GM18505 (cell line): ENCODE data around the gene UBE3B.

Experiments used
- ATAC-seq: cut with Tn5 transposase; IDR thresholded peaks from one replicate; pipeline ENCODE4 v1.9.1; 2021; ENCODE audit not compliant: unreplicated experiment
- POLR2A ChIP-seq: IDR thresholded peaks from 4 replicates; pipeline ENCODE4 v1.6.1; 2011; ENCODE audit warnings: borderline replicate concordance; ENCODE audit not compliant: insufficient read depth, insufficient read length; ENCODE audit errors: extremely low read depth

The UBE3B gene

DNA sequence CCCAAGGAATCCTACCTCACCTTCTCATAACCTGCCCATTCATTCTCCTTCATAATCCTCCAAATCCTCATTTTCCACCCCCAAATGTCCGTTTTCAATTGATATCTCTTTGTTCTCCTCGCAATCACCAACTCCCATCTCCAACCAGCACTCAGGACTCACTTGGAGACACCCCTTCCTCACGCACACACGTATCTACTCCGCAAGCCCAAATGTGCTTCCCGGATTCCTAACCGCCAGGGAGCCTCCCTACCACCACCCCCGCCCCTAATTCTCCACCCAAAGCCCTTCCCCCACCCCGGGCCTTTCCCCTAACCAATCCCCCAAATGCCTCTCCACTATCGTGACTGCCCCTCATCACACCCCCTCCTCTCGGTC is 638 bp upstream of the UBE3B start:
- ATAC-seq, result no peak
- no peak for TF ChIP-seq POLR2A

DNA sequence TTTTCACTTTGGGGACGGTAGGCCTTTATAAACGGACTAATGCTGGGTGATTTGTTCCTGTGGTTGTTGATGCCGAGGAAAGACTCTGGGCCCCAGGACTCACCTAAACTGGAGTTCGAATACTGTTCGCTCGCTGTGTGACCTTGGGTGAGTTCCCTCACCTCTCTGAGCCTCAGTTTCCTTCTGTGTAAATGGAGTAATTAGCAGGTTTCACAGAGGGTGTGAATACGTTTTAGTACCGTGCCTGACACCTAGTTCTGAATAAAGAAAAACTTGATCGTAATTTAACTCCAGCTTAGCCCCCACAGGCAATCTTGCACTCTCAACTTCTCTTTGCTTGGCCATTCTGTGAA is 505 bp downstream of the UBE3B start:
- no peak for TF ChIP-seq POLR2A
- ATAC-seq, result no peak

DNA sequence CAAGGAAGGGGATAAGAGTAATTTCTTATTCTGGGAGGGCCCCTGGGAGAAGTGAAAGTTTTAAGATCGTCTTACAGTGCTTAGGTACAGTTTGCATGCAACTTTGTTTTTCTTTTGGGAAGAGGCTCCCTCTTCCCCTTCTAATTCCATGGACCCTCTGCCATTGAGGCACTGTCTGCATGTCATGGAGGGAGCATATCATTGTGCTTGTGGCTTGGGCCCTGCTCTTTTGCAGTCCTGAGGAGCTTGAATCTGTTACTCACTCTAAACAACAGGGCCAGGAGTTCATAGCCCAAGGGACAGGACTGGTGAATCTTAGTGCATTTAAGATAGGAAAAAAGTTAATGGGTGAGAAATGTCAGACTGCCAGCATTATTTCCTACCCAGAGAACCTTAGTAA is 2.3 kb downstream of the UBE3B start:
- no peak for ATAC-seq
- TF ChIP-seq POLR2A, result no peak

DNA sequence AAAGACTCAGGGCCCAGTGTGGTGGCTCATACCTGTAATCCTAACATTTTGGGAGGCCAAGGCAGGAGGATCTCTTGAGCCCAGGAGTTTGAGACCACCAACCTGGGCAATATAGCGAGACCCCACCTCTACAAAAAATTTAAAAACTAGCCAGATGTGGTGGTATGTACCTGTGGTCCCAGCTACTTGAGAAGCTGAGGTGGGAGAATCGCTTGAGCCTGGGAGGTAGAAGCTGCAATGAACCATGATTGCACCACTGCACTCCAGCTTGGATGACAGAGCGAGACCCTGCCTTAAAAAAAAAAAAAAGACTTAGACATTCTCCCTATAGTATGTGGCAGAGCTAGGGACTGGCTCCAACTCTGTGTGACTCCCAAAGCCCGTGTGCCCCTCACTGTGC is 2.9 kb downstream of the UBE3B start:
- TF ChIP-seq POLR2A, result no peak
- ATAC-seq, result no peak

DNA sequence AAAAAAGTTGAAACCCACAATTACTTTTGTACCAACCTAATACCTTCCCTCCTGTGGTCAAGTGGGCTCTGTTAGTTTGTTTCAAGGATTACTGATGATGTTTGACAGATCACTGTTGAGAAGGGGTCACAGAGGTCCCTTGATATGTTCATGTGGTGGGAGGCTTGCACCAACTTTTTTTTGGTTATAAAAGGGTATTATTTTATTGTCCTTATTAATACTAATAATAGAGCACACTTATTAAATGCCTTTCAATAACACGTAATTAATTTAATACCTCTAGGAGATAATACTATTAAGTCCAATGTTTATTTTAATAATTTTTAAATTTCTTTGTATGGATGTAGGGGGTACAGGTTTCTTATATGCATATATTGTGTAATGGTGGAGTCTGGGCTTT is 4.4 kb downstream of the UBE3B start:
- TF ChIP-seq POLR2A, result no peak
- no peak for ATAC-seq

DNA sequence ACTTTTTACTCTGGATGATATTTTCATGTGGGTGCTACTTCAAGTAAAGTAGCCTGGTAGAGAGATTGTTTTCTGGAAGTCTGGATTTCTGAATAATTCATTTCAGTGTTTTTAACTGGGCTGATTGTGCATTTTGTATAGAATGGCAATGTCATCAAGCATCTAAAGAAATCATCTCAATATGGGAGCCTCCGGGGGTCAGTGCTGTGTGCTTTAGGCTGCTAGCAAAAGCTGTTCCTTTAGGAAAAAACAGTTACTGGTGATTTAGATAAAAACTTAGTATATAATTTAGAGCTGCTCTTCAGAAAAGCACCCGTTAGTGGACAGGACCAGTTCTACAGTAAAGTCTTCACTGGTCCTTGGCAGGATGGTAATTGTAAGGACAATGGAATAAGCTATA is 5.1 kb downstream of the UBE3B start:
- no peak for TF ChIP-seq POLR2A
- ATAC-seq, result no peak

DNA sequence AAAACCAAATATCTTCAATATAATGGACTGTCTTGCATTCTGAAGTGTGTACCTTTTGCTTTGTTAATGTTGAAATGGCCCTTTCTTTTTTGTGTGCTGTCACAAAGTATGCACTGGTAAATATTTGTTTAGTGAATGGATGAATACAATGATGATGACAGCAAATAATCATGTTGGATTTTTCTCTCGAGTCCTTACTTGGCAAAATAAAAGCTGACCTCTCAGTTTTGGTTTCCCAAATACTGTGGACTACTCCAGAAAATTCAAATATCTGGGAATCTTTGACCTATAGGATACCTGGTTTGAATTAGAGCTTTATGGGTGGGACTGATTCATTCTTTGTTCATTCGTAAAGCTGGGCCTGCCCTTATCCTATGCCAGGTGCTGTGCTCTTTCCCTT is 5.5 kb downstream of the UBE3B start:
- no peak for ATAC-seq
- TF ChIP-seq POLR2A, result no peak

DNA sequence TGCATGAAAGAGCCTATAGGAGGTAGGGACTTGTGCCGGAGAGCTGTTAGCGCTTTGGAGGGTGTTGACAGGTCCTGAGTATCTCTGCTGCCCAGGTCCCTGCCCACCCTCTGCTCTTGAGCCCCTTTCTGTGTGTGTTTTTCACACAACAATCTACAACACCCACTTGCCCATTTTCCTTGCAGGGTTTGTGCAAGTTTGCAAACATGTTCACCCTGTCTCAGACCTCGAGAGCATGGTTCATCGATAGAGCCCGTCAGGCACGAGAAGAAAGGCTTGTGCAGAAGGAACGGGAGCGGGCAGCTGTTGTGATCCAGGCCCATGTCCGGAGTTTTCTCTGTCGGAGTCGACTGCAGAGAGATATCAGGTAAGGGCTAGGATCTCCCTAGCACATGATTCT is 5.9 kb downstream of the UBE3B start:
- no peak for TF ChIP-seq POLR2A
- no peak for ATAC-seq

DNA sequence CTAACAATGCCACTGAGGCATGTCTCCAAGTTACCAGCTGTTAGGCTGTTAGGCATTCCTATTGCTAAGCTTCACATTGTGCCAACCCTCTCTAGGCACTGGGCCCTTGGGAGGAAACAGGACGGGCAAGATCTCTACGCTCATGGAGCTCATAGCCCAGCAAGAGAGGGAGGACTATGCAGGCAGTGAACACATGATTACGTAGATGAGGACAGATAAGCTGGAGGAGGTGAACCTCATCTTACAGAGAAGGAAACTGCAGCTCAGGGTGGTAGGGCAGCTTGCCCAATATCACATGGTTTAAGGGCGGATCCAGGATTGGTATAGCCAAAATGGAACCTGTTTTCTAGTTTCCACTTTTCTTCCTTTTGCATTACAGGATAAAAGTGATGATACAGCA is 7.8 kb downstream of the UBE3B start:
- ATAC-seq, result no peak
- TF ChIP-seq POLR2A, result no peak

DNA sequence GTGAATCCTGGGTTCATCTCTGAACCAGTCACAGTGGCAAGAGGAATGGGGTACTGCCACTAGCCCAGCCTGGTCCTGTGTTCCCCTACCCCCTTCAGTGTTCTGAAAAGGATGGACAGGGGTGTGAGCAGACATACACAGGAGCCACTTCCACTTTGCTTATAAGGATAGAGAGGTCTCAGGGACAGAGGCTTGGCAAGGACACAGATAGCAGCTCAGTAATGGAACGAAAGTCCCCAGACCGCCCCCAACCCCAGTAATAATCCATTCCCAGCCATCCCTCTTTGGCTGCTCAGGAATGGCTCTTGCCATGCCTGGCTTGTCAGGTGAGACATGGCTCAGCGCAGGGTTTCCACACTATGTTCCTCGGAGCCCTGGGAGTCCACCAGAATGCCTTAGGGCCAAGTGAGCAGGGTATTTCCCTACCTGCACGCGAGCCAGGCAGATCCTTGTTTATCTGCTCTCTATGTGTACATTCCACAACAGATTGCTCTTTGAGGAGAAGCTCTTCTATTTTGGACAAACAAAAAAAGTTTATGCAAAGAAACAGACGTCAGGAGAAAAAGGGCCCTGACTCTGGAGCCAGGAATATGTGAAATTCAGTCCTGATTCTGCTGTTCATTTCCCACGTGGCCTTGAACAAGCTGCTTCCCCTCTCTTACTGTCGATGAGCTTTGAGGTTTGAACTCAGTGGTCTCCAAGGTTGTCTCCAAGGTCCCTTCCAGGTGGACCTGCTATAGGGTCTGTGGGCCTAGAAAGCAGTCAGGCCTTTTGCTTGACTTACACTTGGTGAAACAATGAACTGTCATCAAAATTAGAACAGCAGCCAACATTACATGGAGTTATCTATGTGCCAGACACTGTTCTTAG is 10.0 kb downstream of the UBE3B start:
- no peak for TF ChIP-seq POLR2A
- no peak for ATAC-seq

DNA sequence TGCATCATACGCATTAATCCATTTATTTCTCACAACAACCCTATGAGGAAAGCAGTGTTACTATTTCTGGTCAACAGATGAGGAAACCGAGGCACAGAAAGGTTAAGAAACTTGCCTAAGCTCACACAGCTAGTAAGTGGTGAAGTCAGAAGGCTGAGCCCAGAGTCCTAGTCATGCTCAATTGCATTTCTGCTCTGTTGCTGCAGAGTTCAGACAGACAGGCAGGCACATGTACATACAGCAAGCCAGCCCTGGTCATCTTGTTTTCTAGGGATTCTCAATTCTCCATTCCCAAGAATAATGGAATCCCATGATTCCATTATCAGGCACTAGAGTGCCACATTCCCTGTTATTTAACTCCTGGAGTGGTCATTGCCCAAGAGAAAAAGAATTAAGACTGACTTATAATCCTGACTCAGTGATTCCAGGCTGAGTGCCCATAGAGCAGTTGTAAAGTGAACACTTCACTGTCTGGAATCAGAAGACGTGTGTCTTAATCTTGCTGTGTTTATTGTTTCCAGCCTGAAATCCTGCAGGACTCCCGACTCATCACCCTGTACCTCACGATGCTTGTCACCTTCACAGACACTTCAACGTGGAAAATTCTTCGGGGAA is 10.7 kb downstream of the UBE3B start:
- TF ChIP-seq POLR2A, result no peak
- no peak for ATAC-seq

DNA sequence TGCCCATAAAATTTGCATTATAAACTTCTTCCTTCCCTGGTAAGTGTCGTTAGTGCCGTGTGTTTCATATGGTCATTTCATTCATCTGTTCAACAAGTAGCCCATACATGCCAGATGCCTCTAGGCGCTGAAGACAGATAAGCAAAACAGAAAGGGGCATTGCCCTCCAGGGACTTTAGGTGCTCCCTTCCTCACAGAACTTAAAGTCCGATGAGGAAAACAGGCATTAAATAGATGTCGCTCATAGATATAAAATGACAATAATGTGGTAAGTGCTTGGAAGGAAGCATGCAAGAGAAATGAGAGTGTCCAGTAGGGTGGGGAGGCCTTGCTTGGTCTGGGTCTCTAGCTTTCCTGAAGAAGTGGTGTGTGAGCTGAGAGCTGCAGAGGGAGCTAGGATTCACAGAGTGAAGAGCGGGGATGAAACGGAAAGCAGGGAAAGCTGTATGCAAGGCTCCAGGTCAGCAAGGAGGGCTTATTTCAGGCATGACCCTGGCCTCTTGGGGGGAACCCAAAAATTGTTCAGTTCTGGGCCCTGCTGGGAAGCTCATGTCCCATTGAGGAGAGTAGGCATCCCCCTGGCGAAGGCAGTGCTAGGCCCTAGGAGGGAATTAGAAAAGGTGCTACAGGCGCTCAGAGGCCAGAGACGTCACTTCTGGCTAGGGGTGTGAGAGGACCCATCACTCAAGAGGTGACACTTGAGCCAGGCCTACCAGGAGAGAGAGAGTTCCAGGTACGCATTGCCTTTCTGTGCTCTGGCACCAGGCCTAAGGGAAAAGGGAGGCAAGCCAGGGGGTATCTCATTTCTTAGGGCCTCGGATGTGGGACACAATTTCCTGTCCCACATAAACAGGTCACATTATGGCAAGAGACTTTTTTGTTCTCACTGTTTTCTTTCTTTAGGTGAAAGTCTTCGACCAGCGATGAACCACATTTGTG is 11.9 kb downstream of the UBE3B start:
- no peak for TF ChIP-seq POLR2A
- no peak for ATAC-seq

DNA sequence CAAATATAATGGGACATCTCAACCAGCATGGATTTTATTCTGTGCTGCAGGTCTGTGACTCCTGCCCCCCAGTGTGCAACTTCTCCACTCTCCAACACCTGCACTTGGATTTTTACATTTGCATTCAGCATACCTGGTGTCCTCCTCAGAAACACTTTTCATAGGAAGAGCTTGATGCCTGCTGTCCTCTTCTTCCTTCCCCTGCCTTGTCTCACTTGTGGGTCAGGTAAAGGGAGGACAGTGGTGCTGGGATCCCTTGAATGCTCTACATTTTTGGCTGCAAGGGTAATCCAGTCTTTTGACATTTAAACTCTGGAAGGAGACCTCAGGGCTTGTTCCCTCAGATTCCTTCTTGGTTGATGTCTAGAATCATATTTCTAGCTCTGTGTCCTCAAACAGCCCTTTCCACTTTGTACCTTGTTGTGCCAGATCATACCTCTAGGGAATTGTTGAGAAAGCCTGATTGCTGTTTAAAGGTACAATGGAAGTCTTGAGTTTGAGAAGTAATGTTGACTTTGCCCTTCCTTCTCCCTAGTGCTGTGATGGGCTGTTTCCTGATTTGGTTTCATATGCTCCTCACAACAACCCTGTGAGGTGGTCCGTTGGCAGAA is 12.6 kb downstream of the UBE3B start:
- no peak for ATAC-seq
- TF ChIP-seq POLR2A, result no peak
